Right ventricle myocardium superior (tissue), 1 donor: ENCODE results near the gene CNKSR3. TPM values are rescaled to one million over a fixed set of nuclear protein-coding genes. Genes with fewer than 3 reads are reported as not detected.
A peak's percentile ranks its signal among the peaks of the same experiment; 100 is the strongest.

Experiments
- ATAC-seq: fragments of 200-7000 bp; cut with Tn5 transposase; one replicate; pipeline ENCODE4 v1.9.1; 2020; ENCODE audit warnings: mild to moderate bottlenecking; ENCODE audit not compliant: poor library complexity
- DNase-seq: peaks from one replicate; pipeline ENCODE4 v3.0.0-alpha.2; 2020
- intact Hi-C: fragments of 100-400 bp; cut with DNase I; formaldehyde crosslinking; loops from one replicate; pipeline ENCODE4 v1.11.2; 2022
- total RNA-seq: library from RNA; stranded (reverse); fragmentation: NEBNext Ultra II Directional; extraction: Animal tissue kit (Norgen Biotek cat#: 25700); gene quantifications from one replicate; pipeline ENCODE4 v1.2.1, GENCODE V29; 2021
- donor health status: DM: no; HTN: yes; CAD: no; lungs with severe emphysema.

The CNKSR3 gene
- total RNA-seq, 1 donor from 2014 or later, result 19.7 TPM

DNA sequence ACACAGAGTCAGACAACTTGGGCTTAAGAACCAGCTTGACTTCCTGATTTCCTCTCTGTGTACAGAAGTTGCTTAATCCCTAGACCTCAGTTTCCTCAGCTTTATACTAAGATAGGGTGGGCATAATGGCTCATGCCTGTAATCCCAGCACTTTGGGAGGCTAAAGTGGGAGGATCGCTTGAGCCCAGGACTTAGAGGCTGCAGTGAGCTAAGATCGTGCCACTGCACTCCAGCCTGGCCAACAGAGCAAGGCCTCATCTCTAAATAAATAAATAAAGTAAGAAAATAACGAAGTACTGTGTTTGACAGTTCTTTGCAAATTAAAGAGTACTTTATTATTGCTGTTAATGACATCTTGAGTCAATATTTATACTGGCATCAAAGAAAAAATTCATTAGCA, 41.7 kb downstream of the CNKSR3 start:
- ATAC-seq (no peak), DNase-seq (no peak)
- intact Hi-C loops, result no loop called here

- DNase-seq, result no peak
- intact Hi-C loops, result no loop called here
- ATAC-seq, result no peak
Measured at GRCh38 chr6:154466971-154467679, 43.4 kb downstream of the CNKSR3 start.

DNA sequence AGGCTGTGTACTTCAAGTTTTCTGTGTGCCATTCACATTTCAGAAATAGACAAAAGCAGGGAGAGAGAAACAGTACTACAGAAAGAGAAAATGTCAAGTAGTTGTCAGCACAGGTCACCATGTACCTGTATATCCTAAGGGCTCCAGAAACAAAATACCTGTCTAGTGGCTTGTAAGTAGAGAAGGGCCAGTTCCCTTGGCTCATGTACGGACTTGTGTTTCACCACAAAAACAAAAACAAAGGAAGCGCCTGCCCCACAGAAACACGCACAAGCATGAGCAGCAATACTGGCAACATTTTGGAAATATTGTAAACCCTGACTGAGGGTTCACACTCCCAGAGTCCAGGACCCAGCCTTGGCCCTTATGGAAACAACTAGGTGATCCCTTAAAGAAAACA, 44.3 kb downstream of the CNKSR3 start:
- ATAC-seq, result no peak
- intact Hi-C loops, result no loop called here
- no peak for DNase-seq

DNA sequence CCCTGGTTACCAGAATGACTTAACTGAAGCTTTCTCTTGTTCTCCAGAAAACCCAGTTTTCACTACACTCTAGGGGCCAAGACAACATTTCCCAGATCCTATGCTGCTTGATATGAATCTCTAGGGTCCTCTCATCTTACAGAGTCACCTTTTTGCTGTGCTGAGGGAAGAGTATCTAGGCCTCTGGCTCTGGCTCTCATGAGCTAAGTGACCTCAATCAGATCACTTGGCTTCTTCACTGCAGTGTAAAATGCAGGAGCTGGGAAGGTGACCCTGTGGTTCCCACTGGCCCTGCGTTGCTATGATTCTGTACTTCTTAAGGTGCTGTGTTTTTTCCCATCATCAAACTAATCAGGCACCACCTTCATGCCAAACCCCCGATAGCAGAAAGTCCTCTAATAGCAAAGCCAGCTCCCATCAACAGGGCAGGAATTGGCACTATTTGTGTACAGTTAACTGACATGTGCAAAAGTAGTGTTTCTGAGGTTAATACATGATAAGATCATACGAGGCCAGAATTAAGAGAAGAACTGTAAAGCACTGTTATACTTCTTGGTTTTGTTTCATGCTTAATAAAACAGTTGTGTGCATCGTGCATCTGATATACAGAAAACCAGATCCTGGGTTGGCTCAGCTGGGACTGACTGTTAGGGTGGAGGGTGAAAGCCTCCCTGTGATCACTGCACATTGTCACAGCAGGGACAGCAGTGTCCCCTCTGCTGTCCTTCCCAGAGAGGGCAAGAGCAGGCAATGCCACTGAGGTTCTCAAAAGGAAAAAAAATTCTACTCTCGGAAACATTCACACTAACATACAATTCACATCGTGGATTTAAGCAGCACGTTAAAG, 46.7 kb downstream of the CNKSR3 start:
- DNase-seq (no peak), ATAC-seq (peak; percentile 90)
- intact Hi-C loops, result no loop called here

- DNase-seq (no peak), ATAC-seq (peak; percentile 8)
- intact Hi-C loops, result no loop called here
Measured at GRCh38 chr6:154462425-154462824, 48.1 kb downstream of the CNKSR3 start.

DNA sequence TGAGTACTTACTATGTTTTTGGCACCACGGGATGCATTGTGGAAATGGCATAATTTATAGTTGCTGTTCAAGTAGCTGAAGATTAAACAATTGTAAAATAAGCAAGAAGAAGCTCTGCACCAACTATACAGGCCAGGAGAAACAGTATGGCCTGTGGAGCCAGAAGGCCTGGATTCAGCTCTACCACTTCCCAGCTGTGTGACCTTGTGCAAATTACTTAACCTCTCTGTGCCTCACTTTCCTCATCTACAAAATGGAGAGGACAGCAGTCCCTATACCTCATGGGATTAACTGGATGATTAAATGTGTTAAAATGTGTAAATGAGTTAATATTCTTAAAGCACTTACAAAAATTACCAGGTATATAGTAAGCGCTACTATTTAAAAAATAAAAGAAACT, 49.1 kb downstream of the CNKSR3 start:
- ATAC-seq, result no peak
- intact Hi-C loops, result no loop called here
- DNase-seq, result no peak

- ATAC-seq (no peak), DNase-seq (no peak)
- intact Hi-C loops, result no loop called here
Measured at GRCh38 chr6:154460306-154461071, 50.0 kb downstream of the CNKSR3 start.

DNA sequence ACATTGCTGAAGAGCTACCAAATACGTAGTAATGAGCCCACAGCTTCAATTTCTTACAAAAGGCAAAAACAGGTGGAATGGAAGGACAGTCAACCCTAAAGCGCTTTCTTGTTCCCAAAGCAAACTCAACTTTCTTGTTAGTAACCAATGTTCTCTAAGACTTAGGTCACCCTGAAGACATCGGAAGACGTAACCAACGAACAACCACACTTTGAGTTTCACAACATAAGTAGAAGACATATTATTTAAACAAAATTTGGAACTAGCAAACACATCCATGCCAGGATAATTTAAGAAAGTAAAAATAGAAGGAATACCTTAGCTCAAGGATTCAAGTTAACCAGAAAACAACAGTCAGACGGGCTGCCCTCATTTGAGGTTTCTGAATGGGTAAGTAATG, 51.0 kb downstream of the CNKSR3 start:
- no peak for DNase-seq
- intact Hi-C loops, result no loop called here
- no peak for ATAC-seq

DNA sequence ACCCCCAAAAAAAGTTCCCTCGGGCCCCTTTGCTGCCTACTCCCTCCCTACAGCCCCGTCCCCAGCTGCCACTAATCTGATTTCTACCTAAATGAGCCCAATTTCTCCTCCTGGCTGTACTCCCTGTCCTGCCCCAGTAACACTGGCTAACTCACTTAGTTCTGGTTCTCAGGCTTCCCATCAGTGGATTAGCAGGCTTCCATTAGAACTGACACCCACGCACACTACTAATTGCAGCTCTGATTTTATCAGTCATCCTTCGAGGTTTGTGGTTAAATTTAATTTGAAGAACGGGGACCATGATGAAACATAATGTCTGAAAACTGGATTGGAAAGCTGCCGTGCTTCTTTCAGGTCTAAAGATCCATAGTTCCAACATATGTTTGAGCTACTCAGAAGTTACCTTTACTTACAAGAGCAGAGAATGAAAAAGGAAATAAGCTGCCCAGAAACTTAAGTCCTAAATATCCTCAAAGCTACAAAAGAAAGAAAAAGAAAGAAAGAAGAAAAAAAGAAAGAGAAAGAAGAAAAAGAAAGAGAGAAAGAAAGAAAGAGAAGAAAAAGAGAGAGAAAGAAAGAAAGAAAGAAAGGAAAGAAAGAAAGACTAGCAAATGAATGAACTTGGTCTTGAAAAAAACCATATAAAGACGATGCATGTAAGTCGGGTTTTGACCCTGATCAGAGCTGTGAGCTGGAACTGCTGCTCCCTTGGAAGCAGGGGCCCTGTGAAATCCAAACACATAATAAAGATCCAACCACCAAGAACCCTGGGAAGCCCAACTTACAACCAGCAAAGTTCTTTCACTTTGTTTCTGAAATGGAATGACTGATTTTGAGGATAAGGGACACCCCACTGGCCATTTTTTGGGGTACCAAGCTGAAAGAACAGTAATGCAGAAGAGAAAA, 51.7 kb downstream of the CNKSR3 start:
- ATAC-seq (no peak), DNase-seq (no peak)
- intact Hi-C loops, result no loop called here

DNA sequence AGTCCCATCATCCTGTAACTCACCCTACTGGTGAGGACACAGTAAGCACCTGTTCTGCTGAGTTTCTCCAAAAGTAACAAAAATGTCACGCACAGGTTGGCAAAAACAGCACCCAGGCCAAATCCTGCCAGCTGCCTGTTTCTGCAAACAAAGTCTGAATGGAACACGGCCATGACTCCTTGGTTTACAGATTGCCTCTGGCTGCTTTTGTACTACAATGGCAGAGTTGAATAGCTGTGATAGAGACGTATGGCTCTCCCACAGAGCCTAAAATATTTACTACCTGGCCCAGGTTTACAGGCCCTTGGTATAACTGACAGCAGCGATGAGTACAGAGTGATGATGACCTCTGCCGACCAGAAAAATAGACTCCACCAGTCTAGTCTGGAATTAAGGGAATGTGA, 52.6 kb downstream of the CNKSR3 start:
- no peak for DNase-seq
- ATAC-seq, result no peak
- intact Hi-C loops, result no loop called here

GRCh38 chr6:154457046-154457713, 53.3 kb downstream of the CNKSR3 start:
- no peak for ATAC-seq
- intact Hi-C loops, result no loop called here

GRCh38 chr6:154453329-154453728, 57.2 kb downstream of the CNKSR3 start:
- DNase-seq (no peak), ATAC-seq (no peak)
- intact Hi-C loops, result no loop called here

More at GRCh38 chr6:154457046-154457713, 53.3 kb downstream of the CNKSR3 start:
- no peak for DNase-seq

DNA sequence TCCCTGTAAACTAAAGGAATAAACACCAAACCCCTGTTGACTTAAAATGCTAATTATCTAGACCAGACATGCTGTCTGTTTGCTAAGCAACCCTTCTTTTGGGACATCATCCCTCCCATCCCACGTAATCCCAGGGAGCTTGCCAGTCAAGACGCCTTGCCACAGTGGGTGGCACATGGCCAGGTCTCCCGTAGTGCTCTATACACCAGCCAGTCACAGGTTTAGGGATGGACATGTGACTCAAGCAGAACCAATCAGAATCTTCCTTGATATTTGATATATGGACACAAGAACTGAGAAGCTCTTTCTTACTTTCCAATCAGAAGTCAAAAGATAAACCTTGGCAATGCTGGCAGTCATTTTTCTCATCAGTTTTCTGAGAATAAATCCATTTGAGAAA, 60.0 kb downstream of the CNKSR3 start:
- ATAC-seq, result no peak
- DNase-seq, result no peak
- intact Hi-C loops, result no loop called here

DNA sequence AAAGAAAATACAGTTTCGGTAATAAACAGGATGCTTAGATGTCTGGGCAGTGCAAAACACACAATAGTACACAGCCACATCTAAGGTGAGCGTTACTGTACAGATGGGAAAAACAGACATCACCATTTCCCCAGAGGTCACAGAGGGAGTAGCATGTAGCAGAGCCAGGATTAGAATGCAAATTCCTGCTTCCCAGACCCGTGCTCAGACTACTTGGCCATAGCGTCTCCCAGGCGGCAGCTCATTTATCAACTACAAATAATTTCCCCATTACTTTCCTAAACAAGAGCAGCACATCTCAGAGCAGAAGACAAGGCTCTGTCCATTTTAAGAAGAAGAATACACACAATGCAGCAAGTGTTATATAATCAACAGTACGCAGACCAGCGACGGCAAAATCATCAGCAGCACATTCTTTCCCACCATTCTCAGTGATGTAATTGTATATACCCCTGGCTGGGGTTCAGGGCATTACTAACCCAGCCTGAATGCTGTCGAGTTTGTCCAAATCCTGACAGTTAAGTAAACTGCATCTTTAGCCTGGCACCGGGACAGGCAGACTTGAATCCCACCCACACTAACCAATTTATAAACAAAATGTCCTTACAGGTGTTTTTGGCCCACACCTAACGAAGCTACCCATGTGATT, 61.9 kb downstream of the CNKSR3 start:
- no peak for DNase-seq
- peak; percentile 81 for ATAC-seq
- intact Hi-C loops, result loop anchor here (10.0 kb wide), 1 partner anchor 56 kb away; no protein-coding TSS in a partner anchor

- no peak for ATAC-seq
- intact Hi-C loops, result loop anchor here (10.0 kb wide), 1 partner anchor 57 kb away; no protein-coding TSS in a partner anchor
Measured at GRCh38 chr6:154447954-154448353, 62.5 kb downstream of the CNKSR3 start.

GRCh38 chr6:154446984-154447383, 63.5 kb downstream of the CNKSR3 start:
- ATAC-seq (peak; percentile 30), DNase-seq (no peak)
- intact Hi-C loops, result loop anchor here (10.0 kb wide), 1 partner anchor 58 kb away; no protein-coding TSS in a partner anchor

More at GRCh38 chr6:154447954-154448353, 62.5 kb downstream of the CNKSR3 start:
- DNase-seq, result no peak

- intact Hi-C loops, result loop anchor here (10.0 kb wide), 1 partner anchor 59 kb away; no protein-coding TSS in a partner anchor
- DNase-seq (no peak), ATAC-seq (no peak)
Measured at GRCh38 chr6:154445417-154445816, 65.1 kb downstream of the CNKSR3 start.
